Measurements from ENCODE around the gene SSC5D.
"Not testable (repeated sequence)": the region's sequence is repeated elsewhere in the genome, so short reads cannot be mapped to it uniquely, and the experiment has no call there.

The SSC5D gene

GRCh38 chr19:55444646-55445045, 43.6 kb upstream of the SSC5D start:
- Histone ChIP-seq H3K4me3 (ENCODE audit: low read depth in 1 of 5, low read length in 5 of 5) (no peak overlapping the region), H3K9ac (ENCODE audit: low read length in 5 of 5) (no peak overlapping the region), H3K27me3 (ENCODE audit: control insufficient read depth in 5 of 5, insufficient read depth in 4 of 5, low read length in 5 of 5) (peaks cover 35 to 65% (median 63%) of the 10 kb centered on the region in 5 donors), H3K9me3 (ENCODE audit: control insufficient read depth in 5 of 5, low read length in 5 of 5) (no peaks in the 10 kb centered on the region), H3K4me1 (ENCODE audit: control insufficient read depth in 5 of 5, insufficient read depth in 5 of 5, low read length in 5 of 5) (peaks cover 0 to 20% (median 6%) of the 10 kb centered on the region in 5 donors), H3K36me3 (ENCODE audit: control insufficient read depth in 5 of 5, insufficient read depth in 5 of 5, low read length in 5 of 5) (no peaks in the 10 kb centered on the region), H3K27ac (ENCODE audit: low read depth, low read length) (no peak overlapping the region)

- Histone ChIP-seq H3K9ac (ENCODE audit: low read length in 5 of 5) (no peak overlapping the region), H3K4me3 (ENCODE audit: low read depth in 1 of 5, low read length in 5 of 5) (no peak overlapping the region), H3K27ac (ENCODE audit: low read depth, low read length) (no peak overlapping the region), H3K4me1 (ENCODE audit: control insufficient read depth in 5 of 5, insufficient read depth in 5 of 5, low read length in 5 of 5) (peaks cover 0 to 10% (median 5%) of the 10 kb centered on the region in 5 donors), H3K36me3 (ENCODE audit: control insufficient read depth in 5 of 5, insufficient read depth in 5 of 5, low read length in 5 of 5) (no peaks in the 10 kb centered on the region), H3K9me3 (ENCODE audit: control insufficient read depth in 5 of 5, low read length in 5 of 5) (no peaks in the 10 kb centered on the region), H3K27me3 (ENCODE audit: control insufficient read depth in 5 of 5, insufficient read depth in 4 of 5, low read length in 5 of 5) (peaks cover 27 to 62% (median 58%) of the 10 kb centered on the region in 5 donors)
These were observed 42.2 kb upstream of the SSC5D start for GRCh38 chr19:55446060-55446459.

GRCh38 chr19:55447421-55448174, 40.6 kb upstream of the SSC5D start:
- Histone ChIP-seq H3K36me3 (ENCODE audit: control insufficient read depth in 5 of 5, insufficient read depth in 5 of 5, low read length in 5 of 5) (no peaks in the 10 kb centered on the region), H3K4me1 (ENCODE audit: control insufficient read depth in 5 of 5, insufficient read depth in 5 of 5, low read length in 5 of 5) (peaks cover 0 to 10% (median 9%) of the 10 kb centered on the region in 5 donors), H3K9ac (ENCODE audit: low read length in 5 of 5) (no peak overlapping the region), H3K9me3 (ENCODE audit: control insufficient read depth in 5 of 5, low read length in 5 of 5) (no peaks in the 10 kb centered on the region), H3K27ac (ENCODE audit: low read depth, low read length) (no peak overlapping the region), H3K27me3 (ENCODE audit: control insufficient read depth in 5 of 5, insufficient read depth in 4 of 5, low read length in 5 of 5) (peaks cover 25 to 61% (median 54%) of the 10 kb centered on the region in 5 donors), H3K4me3 (ENCODE audit: low read depth in 1 of 5, low read length in 5 of 5) (no peak overlapping the region)

- peaks cover 25 to 63% (median 52%) of the 10 kb centered on the region in 5 donors for H3K27me3 ChIP-seq (ENCODE audit: control insufficient read depth in 5 of 5, insufficient read depth in 4 of 5, low read length in 5 of 5)
- not testable (repeated sequence) for H3K4me3 ChIP-seq (ENCODE audit: low read depth in 1 of 5, low read length in 5 of 5); H3K9me3 ChIP-seq (ENCODE audit: control insufficient read depth in 5 of 5, low read length in 5 of 5); H3K27ac ChIP-seq (ENCODE audit: low read depth, low read length); H3K36me3 ChIP-seq (ENCODE audit: control insufficient read depth in 5 of 5, insufficient read depth in 5 of 5, low read length in 5 of 5); H3K9ac ChIP-seq (ENCODE audit: low read length in 5 of 5)
- H3K4me1 ChIP-seq (ENCODE audit: control insufficient read depth in 5 of 5, insufficient read depth in 5 of 5, low read length in 5 of 5), result peaks cover 0 to 13% (median 9%) of the 10 kb centered on the region in 5 donors
These were observed 40.1 kb upstream of the SSC5D start for GRCh38 chr19:55448175-55448490.

- H3K4me3 ChIP-seq (ENCODE audit: low read depth in 1 of 5, low read length in 5 of 5), result no peak overlapping the region
- H3K27ac ChIP-seq (ENCODE audit: low read depth, low read length), result no peak overlapping the region
- H3K4me1 ChIP-seq (ENCODE audit: control insufficient read depth in 5 of 5, insufficient read depth in 5 of 5, low read length in 5 of 5), result peaks cover 0 to 13% (median 9%) of the 10 kb centered on the region in 5 donors
- no peaks in the 10 kb centered on the region for H3K9me3 ChIP-seq (ENCODE audit: control insufficient read depth in 5 of 5, low read length in 5 of 5)
- H3K9ac ChIP-seq (ENCODE audit: low read length in 5 of 5), result no peak overlapping the region
- peaks cover 0 to 9% (median 0%) of the 10 kb centered on the region in 5 donors for H3K36me3 ChIP-seq (ENCODE audit: control insufficient read depth in 5 of 5, insufficient read depth in 5 of 5, low read length in 5 of 5)
- H3K27me3 ChIP-seq (ENCODE audit: control insufficient read depth in 5 of 5, insufficient read depth in 4 of 5, low read length in 5 of 5), result peaks cover 17 to 54% (median 42%) of the 10 kb centered on the region in 5 donors
These were observed 38.8 kb upstream of the SSC5D start for GRCh38 chr19:55449469-55449868.

- no peak overlapping the region for H3K9ac ChIP-seq (ENCODE audit: low read length in 5 of 5)
- peaks cover 12 to 42% (median 33%) of the 10 kb centered on the region in 5 donors for H3K27me3 ChIP-seq (ENCODE audit: control insufficient read depth in 5 of 5, insufficient read depth in 4 of 5, low read length in 5 of 5)
- H3K36me3 ChIP-seq (ENCODE audit: control insufficient read depth in 5 of 5, insufficient read depth in 5 of 5, low read length in 5 of 5), result peaks cover 0 to 22% (median 3%) of the 10 kb centered on the region in 5 donors
- no peaks in the 10 kb centered on the region for H3K9me3 ChIP-seq (ENCODE audit: control insufficient read depth in 5 of 5, low read length in 5 of 5)
- H3K4me1 ChIP-seq (ENCODE audit: control insufficient read depth in 5 of 5, insufficient read depth in 5 of 5, low read length in 5 of 5), result peaks cover 0 to 13% (median 9%) of the 10 kb centered on the region in 5 donors
- no peak overlapping the region for H3K4me3 ChIP-seq (ENCODE audit: low read depth in 1 of 5, low read length in 5 of 5)
- no peak overlapping the region for H3K27ac ChIP-seq (ENCODE audit: low read depth, low read length)
These were observed 36.9 kb upstream of the SSC5D start for GRCh38 chr19:55451163-55451964.

GRCh38 chr19:55451965-55452748, 36.1 kb upstream of the SSC5D start:
- no peaks in the 10 kb centered on the region for H3K9me3 ChIP-seq (ENCODE audit: control insufficient read depth in 5 of 5, low read length in 5 of 5)

GRCh38 chr19:55452749-55453346, 35.4 kb upstream of the SSC5D start:
- H3K9me3 ChIP-seq (ENCODE audit: control insufficient read depth in 5 of 5, low read length in 5 of 5), result no peaks in the 10 kb centered on the region
- peaks cover 0 to 13% (median 9%) of the 10 kb centered on the region in 5 donors for H3K4me1 ChIP-seq (ENCODE audit: control insufficient read depth in 5 of 5, insufficient read depth in 5 of 5, low read length in 5 of 5)
- peaks cover 0 to 25% (median 4%) of the 10 kb centered on the region in 5 donors for H3K36me3 ChIP-seq (ENCODE audit: control insufficient read depth in 5 of 5, insufficient read depth in 5 of 5, low read length in 5 of 5)
- peaks cover 12 to 32% (median 27%) of the 10 kb centered on the region in 5 donors for H3K27me3 ChIP-seq (ENCODE audit: control insufficient read depth in 5 of 5, insufficient read depth in 4 of 5, low read length in 5 of 5)
- no peak overlapping the region for H3K27ac ChIP-seq (ENCODE audit: low read depth, low read length)
- no peak overlapping the region for H3K9ac ChIP-seq (ENCODE audit: low read length in 5 of 5)
- no peak overlapping the region for H3K4me3 ChIP-seq (ENCODE audit: low read depth in 1 of 5, low read length in 5 of 5)

More at GRCh38 chr19:55451965-55452748, 36.1 kb upstream of the SSC5D start:
- Histone ChIP-seq H3K36me3 (ENCODE audit: control insufficient read depth in 5 of 5, insufficient read depth in 5 of 5, low read length in 5 of 5) (peaks cover 0 to 25% (median 4%) of the 10 kb centered on the region in 5 donors), H3K27ac (ENCODE audit: low read depth, low read length) (no peak overlapping the region), H3K4me3 (ENCODE audit: low read depth in 1 of 5, low read length in 5 of 5) (no peak overlapping the region), H3K9ac (ENCODE audit: low read length in 5 of 5) (no peak overlapping the region), H3K4me1 (ENCODE audit: control insufficient read depth in 5 of 5, insufficient read depth in 5 of 5, low read length in 5 of 5) (peaks cover 0 to 13% (median 9%) of the 10 kb centered on the region in 5 donors), H3K27me3 (ENCODE audit: control insufficient read depth in 5 of 5, insufficient read depth in 4 of 5, low read length in 5 of 5) (peaks cover 12 to 37% (median 31%) of the 10 kb centered on the region in 5 donors)

GRCh38 chr19:55453511-55454260, 34.5 kb upstream of the SSC5D start:
- Histone ChIP-seq H3K9ac (ENCODE audit: low read length in 5 of 5) (no peak overlapping the region), H3K36me3 (ENCODE audit: control insufficient read depth in 5 of 5, insufficient read depth in 5 of 5, low read length in 5 of 5) (peaks cover 0 to 25% (median 4%) of the 10 kb centered on the region in 5 donors), H3K9me3 (ENCODE audit: control insufficient read depth in 5 of 5, low read length in 5 of 5) (no peaks in the 10 kb centered on the region), H3K27me3 (ENCODE audit: control insufficient read depth in 5 of 5, insufficient read depth in 4 of 5, low read length in 5 of 5) (peaks cover 12 to 32% (median 21%) of the 10 kb centered on the region in 5 donors), H3K4me1 (ENCODE audit: control insufficient read depth in 5 of 5, insufficient read depth in 5 of 5, low read length in 5 of 5) (peaks cover 0 to 13% (median 9%) of the 10 kb centered on the region in 5 donors), H3K27ac (ENCODE audit: low read depth, low read length) (no peak overlapping the region), H3K4me3 (ENCODE audit: low read depth in 1 of 5, low read length in 5 of 5) (no peak overlapping the region)
